Gastrocnemius medialis (tissue), 4 donors: ENCODE data around the gene C20orf204.

Experiments used
- CTCF ChIP-seq, 5 experiments: fragments of 450-650 bp in 3 of 5; fragments of 200-600 bp in 2 of 5; sonication (generic) in 2 of 5; IDR thresholded peaks in 4 of 5; conservative IDR thresholded peaks in 1 of 5; 1 replicate in 4 of 5; 2 replicates in 1 of 5; pipeline ENCODE4 v1.5.1; 2016 to 2019; ENCODE audit warnings: antibody characterized with exemption in 5 of 5, mild to moderate bottlenecking in 3 of 5, moderate library complexity in 3 of 5
- POLR2A ChIP-seq, 2 donors: fragments of 450-650 bp; IDR thresholded peaks; one replicate each; pipeline ENCODE4 v1.6.1; 2017; ENCODE audit warnings: antibody characterized with exemption in 2 of 2, mild to moderate bottlenecking in 2 of 2, moderate library complexity in 2 of 2

- TF ChIP-seq CTCF (IDR thresholded peaks at IDR 0.05 in 4 of 5, conservative IDR thresholded peaks at IDR 0.05 in 1 of 5) (no peak), POLR2A (IDR thresholded peaks at IDR 0.05) (no peak)
These were observed 39.6 kb downstream of the C20orf204 start for GRCh38 chr20:64075556-64075955.
